ENCODE results near the gene GNAZ. TPM values are rescaled to one million over a fixed set of nuclear protein-coding genes. Genes with fewer than 3 reads are reported as not detected.
A peak's percentile ranks its signal among the peaks of the same experiment; 100 is the strongest.

Gene GNAZ
- polyA plus RNA-seq, 4 donors = 5.1 to 7.0 (median 6.0) TPM

- no peak for DNase-seq (ENCODE audit: low read depth in 4 of 4, low spot score in 2 of 4)
These were observed 47.8 kb downstream of the GNAZ start for GRCh38 chr22:23117891-23118646.

- DNase-seq (ENCODE audit: low read depth in 4 of 4, low spot score in 2 of 4) = no peak
These were observed 48.6 kb downstream of the GNAZ start for GRCh38 chr22:23118647-23119493.

GRCh38 chr22:23119494-23120414, 49.4 kb downstream of the GNAZ start:
- no peak for DNase-seq (ENCODE audit: low read depth in 4 of 4, low spot score in 2 of 4)

- no peak for DNase-seq (ENCODE audit: low read depth in 4 of 4, low spot score in 2 of 4)
These were observed 50.1 kb downstream of the GNAZ start for GRCh38 chr22:23120415-23120899.

GRCh38 chr22:23121000-23121421, 50.7 kb downstream of the GNAZ start:
- no peak for DNase-seq (ENCODE audit: low read depth in 4 of 4, low spot score in 2 of 4)

DNA sequence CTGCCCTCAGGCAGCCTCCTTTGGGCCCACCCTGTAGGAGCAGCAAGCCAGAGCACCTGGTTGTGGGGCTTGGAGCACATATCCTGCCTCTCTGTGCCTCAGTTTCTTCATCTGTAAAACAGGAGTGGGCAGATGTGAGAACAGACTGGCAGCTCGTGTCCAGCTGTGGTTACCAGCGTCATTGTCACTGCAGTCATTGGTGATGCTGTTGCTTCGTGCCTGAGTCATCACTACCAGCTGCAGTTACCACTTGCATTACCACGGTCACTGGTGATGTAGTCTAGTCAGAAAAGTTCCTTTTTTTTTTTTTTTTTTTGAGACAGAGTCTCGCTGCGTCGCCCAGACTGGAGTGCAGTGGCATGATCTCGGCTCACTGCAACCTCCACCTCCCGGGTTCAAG, 51.1 kb downstream of the GNAZ start:
- no peak for DNase-seq (ENCODE audit: low read depth in 4 of 4, low spot score in 2 of 4)

DNA sequence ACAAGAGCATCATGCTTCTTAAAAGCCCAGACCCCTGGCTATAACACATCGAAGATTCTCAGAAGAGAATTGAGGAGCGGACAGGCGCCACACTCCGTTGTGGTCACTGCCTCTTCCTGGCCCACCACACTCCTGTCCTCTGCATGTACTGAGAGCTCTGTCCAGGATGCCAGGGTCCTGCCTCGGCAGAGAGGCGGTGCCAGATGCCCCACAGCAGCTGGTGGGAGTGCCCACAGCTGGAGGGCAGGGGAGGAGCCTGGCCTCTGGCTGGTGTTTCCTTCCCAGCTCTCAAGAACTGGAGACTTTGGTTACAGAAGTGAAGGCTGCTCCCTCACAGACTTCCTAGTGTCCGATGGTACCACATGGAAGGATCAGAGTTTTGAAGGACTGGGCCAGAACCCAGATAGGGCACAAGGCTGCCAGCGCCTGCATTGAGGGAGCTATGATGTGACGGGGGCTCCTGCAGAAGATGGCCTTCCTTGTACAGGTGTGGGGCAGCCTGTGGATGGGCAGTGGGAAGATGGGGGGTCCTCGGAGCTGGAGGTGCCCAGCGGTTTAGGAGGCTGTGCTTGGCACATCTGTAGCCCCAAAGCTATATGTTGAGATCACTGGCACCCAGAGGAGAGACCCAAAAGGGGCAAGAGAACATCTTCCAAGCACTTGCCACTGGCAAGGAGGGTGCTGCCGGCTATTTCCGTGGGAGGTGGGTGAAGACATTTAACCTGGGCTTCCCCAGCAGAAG, 52.1 kb downstream of the GNAZ start:
- no peak for DNase-seq (ENCODE audit: low read depth in 4 of 4, low spot score in 2 of 4)

DNA sequence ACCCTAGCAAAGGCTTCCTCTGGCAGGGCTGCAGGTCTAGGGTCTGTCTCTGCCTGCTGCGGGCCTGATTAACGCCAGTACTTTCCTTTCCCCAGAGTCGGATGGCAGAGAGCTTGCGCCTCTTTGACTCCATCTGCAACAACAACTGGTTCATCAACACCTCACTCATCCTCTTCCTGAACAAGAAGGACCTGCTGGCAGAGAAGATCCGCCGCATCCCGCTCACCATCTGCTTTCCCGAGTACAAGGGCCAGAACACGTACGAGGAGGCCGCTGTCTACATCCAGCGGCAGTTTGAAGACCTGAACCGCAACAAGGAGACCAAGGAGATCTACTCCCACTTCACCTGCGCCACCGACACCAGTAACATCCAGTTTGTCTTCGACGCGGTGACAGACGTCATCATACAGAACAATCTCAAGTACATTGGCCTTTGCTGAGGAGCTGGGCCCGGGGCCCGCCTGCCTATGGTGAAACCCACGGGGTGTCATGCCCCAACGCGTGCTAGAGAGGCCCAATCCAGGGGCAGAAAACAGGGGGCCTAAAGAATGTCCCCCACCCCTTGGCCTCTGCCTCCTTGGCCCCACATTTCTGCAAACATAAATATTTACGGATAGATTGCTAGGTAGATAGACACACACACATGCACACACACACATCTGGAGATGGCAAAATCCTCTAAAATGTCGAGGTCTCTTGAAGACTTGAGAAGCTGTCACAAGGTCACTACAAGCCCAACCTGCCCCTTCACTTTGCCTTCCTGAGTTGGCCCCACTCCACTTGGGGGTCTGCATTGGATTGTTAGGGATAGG, 52.9 kb downstream of the GNAZ start:
- no peak for DNase-seq (ENCODE audit: low read depth in 4 of 4, low spot score in 2 of 4)

GRCh38 chr22:23123804-23124254, 53.5 kb downstream of the GNAZ start:
- no peak for DNase-seq (ENCODE audit: low read depth in 4 of 4, low spot score in 2 of 4)

- no peak for DNase-seq (ENCODE audit: low read depth in 4 of 4, low spot score in 2 of 4)
These were observed 54.5 kb downstream of the GNAZ start for GRCh38 chr22:23124611-23125511.

GRCh38 chr22:23125512-23126103, 55.3 kb downstream of the GNAZ start:
- no peak for DNase-seq (ENCODE audit: low read depth in 4 of 4, low spot score in 2 of 4)

- no peak for DNase-seq (ENCODE audit: low read depth in 4 of 4, low spot score in 2 of 4)
These were observed 56.1 kb downstream of the GNAZ start for GRCh38 chr22:23126165-23127054.

- no peak for DNase-seq (ENCODE audit: low read depth in 4 of 4, low spot score in 2 of 4)
These were observed 56.9 kb downstream of the GNAZ start for GRCh38 chr22:23127055-23127756.

- no peak for DNase-seq (ENCODE audit: low read depth in 4 of 4, low spot score in 2 of 4)
These were observed 57.5 kb downstream of the GNAZ start for GRCh38 chr22:23127788-23128187.

GRCh38 chr22:23128269-23129108, 58.2 kb downstream of the GNAZ start:
- peak in 3 of 4 donors; percentile 41 to 58 (median 44) for DNase-seq (ENCODE audit: low read depth in 4 of 4, low spot score in 2 of 4)
